ENCODE measurements around the gene SCFD2.

Gene SCFD2

GRCh38 chr4:52966781-52967180 lies 399.1 kb downstream of the SCFD2 start:
- no peak for DNase-seq (ENCODE audit: extremely low read depth in 1 of 2, low read depth in 1 of 2)

DNA sequence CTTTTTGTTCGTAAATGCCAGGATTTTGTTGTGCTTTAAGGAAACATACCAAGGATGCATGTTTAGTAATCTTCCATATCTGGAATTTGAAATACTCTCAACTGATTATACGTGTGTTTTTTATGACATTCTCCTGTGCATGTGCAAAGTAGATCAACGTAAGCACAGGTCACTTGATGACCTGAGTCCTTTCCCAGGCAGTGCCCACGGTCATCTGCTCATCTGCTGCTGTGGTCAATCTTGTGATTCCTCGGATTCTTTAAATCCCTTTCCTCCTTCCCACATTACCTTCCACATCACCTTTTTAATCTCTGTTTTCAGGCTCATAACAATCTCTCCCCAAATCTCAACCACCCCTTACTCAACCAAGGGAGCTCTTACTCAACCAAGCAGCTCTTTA lies 399.7 kb downstream of the SCFD2 start:
- DNase-seq (ENCODE audit: extremely low read depth in 1 of 2, low read depth in 1 of 2), result no peak

DNA sequence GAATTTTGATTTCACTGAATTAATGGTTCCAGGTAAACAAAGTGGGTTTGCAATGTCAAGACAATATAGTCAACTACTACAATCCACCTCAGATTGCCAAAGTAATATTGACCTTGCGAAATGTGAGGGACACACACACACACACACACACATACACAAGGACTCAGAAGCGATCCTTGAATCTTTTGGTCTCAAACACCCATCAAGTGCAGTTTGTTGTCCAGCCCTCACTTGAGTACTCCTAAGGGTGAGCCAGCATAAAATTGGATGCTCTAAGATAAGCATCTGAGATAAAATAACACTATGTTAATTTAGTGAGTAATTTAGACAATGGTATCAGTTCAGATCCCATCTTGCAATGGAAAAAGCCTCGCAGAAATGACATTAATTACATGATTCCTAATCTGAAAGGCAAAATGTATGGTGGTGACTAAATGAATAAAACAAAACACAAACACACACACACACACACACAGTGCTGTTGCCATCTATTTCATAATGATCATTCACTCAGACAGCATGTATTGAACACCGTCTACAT lies 401.2 kb downstream of the SCFD2 start:
- no peak for DNase-seq (ENCODE audit: extremely low read depth in 1 of 2, low read depth in 1 of 2)

DNA sequence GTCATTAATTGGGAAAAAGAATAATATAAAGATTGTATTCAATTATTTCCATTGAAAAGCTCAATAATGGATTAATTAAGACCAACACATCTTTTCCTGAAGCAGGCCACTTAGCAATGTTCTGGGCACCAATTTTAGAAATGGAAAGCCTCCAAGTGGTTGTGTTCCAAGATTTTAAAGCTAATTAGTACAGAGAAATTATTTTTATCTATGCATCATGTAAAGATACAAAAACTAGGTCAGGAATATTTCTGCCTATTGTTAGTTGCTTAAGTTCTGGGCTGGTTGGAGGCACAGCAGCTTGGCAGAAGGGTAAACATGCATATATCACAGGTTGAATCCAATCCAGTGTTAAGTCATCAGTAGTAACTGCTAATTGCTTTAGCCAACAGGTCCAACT lies 401.9 kb downstream of the SCFD2 start:
- no peak for DNase-seq (ENCODE audit: extremely low read depth in 1 of 2, low read depth in 1 of 2)

DNA sequence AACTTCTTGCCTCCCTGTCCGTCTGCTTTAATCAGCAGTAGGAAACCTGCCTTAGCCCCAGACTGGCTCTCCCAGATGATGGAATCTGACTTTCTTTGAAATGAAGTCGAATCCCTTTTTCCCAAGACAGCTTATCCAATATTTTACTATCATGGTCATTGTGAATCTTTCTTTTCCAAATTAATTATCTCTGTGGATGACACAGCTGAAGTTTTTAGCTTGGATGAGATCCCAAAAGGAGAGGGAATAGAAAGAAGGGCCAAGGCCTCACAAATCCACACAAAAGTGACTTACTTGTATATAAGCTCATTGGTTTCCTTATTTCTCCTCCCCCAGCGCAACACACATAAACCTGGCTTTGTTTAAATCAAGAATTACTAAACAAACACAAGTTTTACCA lies 403.1 kb downstream of the SCFD2 start:
- DNase-seq (ENCODE audit: extremely low read depth in 1 of 2, low read depth in 1 of 2), result no peak

- DNase-seq (ENCODE audit: extremely low read depth in 1 of 2, low read depth in 1 of 2), result no peak
Observed at GRCh38 chr4:52961666-52962412, 404.0 kb downstream of the SCFD2 start.

GRCh38 chr4:52959541-52959940 lies 406.3 kb downstream of the SCFD2 start:
- no peak for DNase-seq (ENCODE audit: extremely low read depth in 1 of 2, low read depth in 1 of 2)

DNA sequence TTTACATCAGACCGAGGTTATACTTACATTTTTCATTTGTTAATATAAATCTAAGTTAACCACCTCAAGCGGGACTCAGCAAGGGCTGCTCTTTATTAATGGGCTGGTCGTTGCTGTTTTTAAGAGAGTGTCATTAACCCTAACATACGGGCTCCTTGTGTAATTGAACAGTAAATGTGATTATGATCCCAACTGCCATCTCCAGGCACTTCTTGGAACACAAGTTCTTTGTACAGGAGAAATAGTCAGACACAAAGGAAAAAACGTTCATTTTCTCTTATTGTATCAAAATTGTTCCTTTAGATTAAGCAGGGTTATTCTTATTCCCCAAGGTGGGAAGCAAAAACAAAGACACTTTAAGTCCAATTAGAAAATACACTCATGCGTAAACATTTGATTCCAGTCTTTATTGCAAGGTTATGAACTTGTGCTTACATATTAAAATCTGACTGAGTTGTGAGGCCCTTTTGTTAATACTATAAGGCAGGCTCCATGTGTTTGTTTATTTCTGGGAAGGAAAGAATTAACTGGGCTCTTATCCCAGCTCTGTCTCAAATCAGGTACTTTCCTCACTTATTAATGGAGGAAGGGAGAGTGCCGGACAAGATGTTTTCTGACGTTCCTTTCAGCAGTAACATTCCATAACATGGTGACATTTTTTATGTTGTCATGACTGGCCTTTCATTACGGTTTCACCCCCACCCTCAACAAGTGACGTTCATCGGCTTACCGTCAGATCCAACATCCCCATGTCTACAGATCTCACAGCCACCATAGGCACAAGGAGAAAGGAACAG lies 407.8 kb downstream of the SCFD2 start:
- no peak for DNase-seq (ENCODE audit: extremely low read depth in 1 of 2, low read depth in 1 of 2)

- no peak for DNase-seq (ENCODE audit: extremely low read depth in 1 of 2, low read depth in 1 of 2)
Observed at GRCh38 chr4:52957220-52957686, 408.6 kb downstream of the SCFD2 start.

GRCh38 chr4:52956691-52957090 lies 409.2 kb downstream of the SCFD2 start:
- no peak for DNase-seq (ENCODE audit: extremely low read depth in 1 of 2, low read depth in 1 of 2)

- DNase-seq (ENCODE audit: extremely low read depth in 1 of 2, low read depth in 1 of 2), result no peak
Observed at GRCh38 chr4:52954560-52955170, 411.2 kb downstream of the SCFD2 start.

GRCh38 chr4:52952540-52952939 lies 413.3 kb downstream of the SCFD2 start:
- no peak for DNase-seq (ENCODE audit: extremely low read depth in 1 of 2, low read depth in 1 of 2)

- no peak for DNase-seq (ENCODE audit: extremely low read depth in 1 of 2, low read depth in 1 of 2)
Observed at GRCh38 chr4:52951016-52951415, 414.8 kb downstream of the SCFD2 start.

DNA sequence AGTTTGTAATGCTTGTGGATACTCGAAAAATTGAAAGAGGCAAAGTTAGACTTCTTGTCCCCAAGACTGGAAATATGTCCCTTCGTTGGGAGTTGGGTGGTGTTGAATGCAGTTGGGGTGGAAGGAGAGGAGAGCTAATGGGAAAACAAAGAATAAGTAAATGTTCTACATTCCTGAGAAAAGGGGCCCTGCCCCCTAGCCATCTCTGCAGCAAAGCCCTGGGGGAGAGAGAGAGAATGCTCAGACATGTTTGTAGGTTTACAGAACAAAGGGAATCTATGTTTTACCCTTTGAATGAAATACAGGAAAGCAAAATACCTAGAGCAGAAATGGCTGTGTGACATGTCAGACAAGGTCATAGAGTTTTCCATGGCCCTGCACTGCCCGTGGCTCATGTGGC lies 415.6 kb downstream of the SCFD2 start:
- no peak for DNase-seq (ENCODE audit: extremely low read depth in 1 of 2, low read depth in 1 of 2)

- DNase-seq (ENCODE audit: extremely low read depth in 1 of 2, low read depth in 1 of 2), result no peak
Observed at GRCh38 chr4:52949336-52949735, 416.5 kb downstream of the SCFD2 start.

GRCh38 chr4:52948057-52948423 lies 417.8 kb downstream of the SCFD2 start:
- no peak for DNase-seq (ENCODE audit: extremely low read depth in 1 of 2, low read depth in 1 of 2)

DNA sequence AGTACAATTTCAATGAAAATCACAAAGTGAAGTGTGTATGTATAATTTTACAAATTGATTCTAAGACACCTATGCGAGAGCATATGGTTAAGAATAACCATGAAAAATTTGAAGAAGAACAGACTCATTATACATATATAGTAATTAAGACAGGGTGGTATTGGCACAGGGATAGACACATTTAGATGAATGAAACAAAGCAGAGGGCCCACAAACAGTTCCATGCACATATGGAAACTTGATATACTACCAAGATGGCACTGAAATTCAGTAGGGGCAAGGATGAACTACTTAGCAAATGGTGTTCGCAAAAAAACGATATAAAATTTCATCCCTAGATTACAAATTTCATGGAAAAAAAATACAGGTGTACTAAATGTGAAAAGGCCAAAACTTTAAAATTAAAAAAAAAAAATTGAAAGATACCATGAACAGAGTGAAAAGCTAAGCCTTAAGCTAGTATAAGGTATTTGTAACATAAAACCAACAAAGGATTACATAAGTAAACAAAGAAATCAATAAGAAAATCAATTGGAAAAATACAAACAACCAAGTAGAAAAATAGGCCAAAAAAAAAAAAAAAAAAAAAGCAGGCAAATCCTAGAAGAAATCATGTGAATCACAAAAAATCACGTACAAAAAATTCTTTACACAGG lies 418.3 kb downstream of the SCFD2 start:
- no peak for DNase-seq (ENCODE audit: extremely low read depth in 1 of 2, low read depth in 1 of 2)

DNA sequence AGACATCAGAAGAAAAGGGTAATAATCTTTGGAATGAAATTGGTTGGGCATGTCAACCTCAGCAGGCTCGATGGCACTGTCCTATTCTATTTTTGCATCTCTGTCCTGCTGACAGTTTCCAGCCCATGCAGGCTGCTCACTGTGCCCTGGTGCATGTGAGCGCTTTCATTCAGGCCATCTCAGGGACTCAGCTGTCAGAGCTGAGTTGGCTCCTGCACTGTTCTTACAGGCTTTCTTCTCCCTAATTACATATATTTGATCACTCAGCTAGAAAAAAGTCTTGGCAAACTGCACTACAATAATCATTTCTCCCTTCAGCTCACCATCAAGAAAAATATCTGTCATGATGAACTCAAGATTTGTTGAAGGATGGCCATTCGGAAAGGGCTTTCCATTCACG lies 419.0 kb downstream of the SCFD2 start:
- DNase-seq (ENCODE audit: extremely low read depth in 1 of 2, low read depth in 1 of 2), result no peak

- DNase-seq (ENCODE audit: extremely low read depth in 1 of 2, low read depth in 1 of 2), result no peak
Observed at GRCh38 chr4:52945982-52946381, 419.9 kb downstream of the SCFD2 start.

- DNase-seq (ENCODE audit: extremely low read depth in 1 of 2, low read depth in 1 of 2), result no peak
Observed at GRCh38 chr4:52945326-52945898, 420.4 kb downstream of the SCFD2 start.

DNA sequence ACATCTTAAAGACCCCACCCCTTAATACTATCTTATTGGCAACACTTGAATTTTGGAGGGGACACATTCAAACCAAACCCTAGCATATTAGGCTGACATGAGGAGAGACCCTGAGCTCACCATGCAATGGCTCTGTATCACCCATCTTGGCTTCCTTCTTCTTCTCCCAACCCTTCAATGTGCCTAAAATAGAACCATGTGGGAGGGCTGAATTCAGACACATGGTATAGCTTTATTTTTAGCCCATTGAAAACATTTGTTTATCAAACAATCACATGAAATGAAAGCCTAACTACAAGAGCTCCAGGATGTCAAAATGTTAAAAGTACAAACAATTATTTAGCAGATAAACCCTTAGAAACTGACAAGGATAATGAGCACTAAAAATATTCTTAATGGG lies 422.2 kb downstream of the SCFD2 start:
- DNase-seq (ENCODE audit: extremely low read depth in 1 of 2, low read depth in 1 of 2), result no peak
